Progenitor cell of endocrine pancreas (in vitro differentiated cells): ENCODE data around the gene SEC14L1. TPM values are rescaled to one million over a fixed set of nuclear protein-coding genes. Genes with fewer than 3 reads are reported as not detected.

Experiments used
- DNase-seq: peaks from one replicate; pipeline ENCODE4 v3.0.0; 2021; ENCODE audit warnings: low spot score; ENCODE audit not compliant: unreplicated experiment
- H3K27ac Mint-ChIP-seq: 2 replicates; pipeline ENCODE4 v1.8.0; 2021; ENCODE audit warnings: mild to moderate bottlenecking, moderate library complexity, mixed read lengths
- H3K27me3 Mint-ChIP-seq: 2 replicates; pipeline ENCODE4 v1.8.0; 2021; ENCODE audit warnings: mixed read lengths
- H3K36me3 Mint-ChIP-seq: 2 replicates; pipeline ENCODE4 v1.8.0; 2022; ENCODE audit warnings: mixed read lengths; ENCODE audit not compliant: insufficient read depth
- H3K4me1 Mint-ChIP-seq: 2 replicates; pipeline ENCODE4 v1.8.0; 2021; ENCODE audit warnings: low read depth, mixed read lengths
- H3K4me3 Mint-ChIP-seq: 2 replicates; pipeline ENCODE4 v1.8.0; 2021; ENCODE audit warnings: low read depth, mild to moderate bottlenecking, moderate library complexity, mixed read lengths
- H3K9me3 Mint-ChIP-seq: 2 replicates; pipeline ENCODE4 v1.8.0; 2021; ENCODE audit warnings: low read depth, mixed read lengths
- total RNA-seq: library from RNA; stranded (reverse); gene quantifications from 2 replicates; pipeline ENCODE4 v1.2.1, GENCODE V29; 2021
- TF ChIP-seq, protein P1 (sequence below): fragments of 200-600 bp; sonication (generic); IDR thresholded peaks from one replicate; pipeline ENCODE4 v1.5.0; 2021; ENCODE audit warnings: antibody characterized with exemption, mild to moderate bottlenecking; ENCODE audit not compliant: unreplicated experiment

The SEC14L1 gene
- total RNA-seq, 1 donor from 2014 or later = 90.8 TPM

GRCh38 chr17:77145224-77145611, 4.4 kb downstream of the SEC14L1 start:
- no peaks in the 10 kb centered on the region for H3K27me3 Mint-ChIP-seq
- no peak for DNase-seq
- peaks cover 46% of the 10 kb centered on the region for H3K4me1 Mint-ChIP-seq
- no peak overlapping the region for H3K4me3 Mint-ChIP-seq
- H3K9me3 Mint-ChIP-seq = no peaks in the 10 kb centered on the region
- H3K36me3 Mint-ChIP-seq = peaks cover 3% of the 10 kb centered on the region
- H3K27ac Mint-ChIP-seq = peak overlapping the region; percentile 57
- TF ChIP-seq, protein P1, sequence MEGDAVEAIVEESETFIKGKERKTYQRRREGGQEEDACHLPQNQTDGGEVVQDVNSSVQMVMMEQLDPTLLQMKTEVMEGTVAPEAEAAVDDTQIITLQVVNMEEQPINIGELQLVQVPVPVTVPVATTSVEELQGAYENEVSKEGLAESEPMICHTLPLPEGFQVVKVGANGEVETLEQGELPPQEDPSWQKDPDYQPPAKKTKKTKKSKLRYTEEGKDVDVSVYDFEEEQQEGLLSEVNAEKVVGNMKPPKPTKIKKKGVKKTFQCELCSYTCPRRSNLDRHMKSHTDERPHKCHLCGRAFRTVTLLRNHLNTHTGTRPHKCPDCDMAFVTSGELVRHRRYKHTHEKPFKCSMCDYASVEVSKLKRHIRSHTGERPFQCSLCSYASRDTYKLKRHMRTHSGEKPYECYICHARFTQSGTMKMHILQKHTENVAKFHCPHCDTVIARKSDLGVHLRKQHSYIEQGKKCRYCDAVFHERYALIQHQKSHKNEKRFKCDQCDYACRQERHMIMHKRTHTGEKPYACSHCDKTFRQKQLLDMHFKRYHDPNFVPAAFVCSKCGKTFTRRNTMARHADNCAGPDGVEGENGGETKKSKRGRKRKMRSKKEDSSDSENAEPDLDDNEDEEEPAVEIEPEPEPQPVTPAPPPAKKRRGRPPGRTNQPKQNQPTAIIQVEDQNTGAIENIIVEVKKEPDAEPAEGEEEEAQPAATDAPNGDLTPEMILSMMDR = no peak

DNA sequence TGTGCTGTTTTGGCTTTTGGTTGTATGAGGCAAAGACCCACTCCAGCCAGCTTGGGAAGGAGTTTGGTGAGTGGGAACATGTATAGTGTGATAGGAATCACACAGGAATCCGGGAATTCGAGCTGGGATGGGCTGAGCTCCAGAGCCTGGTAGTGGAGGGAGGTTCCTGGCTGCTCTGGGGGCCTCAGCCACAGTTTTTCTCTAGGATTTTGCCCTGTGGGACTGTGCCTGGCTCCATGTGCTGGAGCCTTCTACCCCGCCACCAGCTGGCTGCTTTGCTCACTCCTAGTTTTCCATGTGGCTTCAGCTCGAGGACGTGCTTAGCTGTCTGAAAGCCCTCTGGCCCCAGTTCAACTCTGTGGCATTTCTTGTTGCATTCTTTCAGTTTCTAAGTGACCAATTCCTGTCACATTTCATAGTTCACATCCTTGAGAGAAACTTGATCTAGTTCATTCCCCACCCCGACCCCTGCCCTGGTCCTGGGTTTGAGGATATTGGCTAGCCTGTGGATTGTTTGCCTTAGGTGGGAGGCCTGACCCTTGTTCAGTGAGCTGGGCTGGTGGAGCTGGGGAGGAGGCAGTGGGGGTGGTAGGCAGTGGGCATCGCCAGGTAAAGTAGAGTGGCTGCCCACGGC, 5.0 kb downstream of the SEC14L1 start:
- H3K4me1 Mint-ChIP-seq = peaks cover 46% of the 10 kb centered on the region
- no peaks in the 10 kb centered on the region for H3K9me3 Mint-ChIP-seq
- peak overlapping the region; percentile 1 for H3K4me3 Mint-ChIP-seq
- DNase-seq = no peak
- peaks cover 3% of the 10 kb centered on the region for H3K36me3 Mint-ChIP-seq
- no peaks in the 10 kb centered on the region for H3K27me3 Mint-ChIP-seq
- TF ChIP-seq, protein P1 = no peak
- H3K27ac Mint-ChIP-seq = peak overlapping the region; percentile 57

GRCh38 chr17:77146246-77146632, 5.5 kb downstream of the SEC14L1 start:
- no peak overlapping the region for H3K4me3 Mint-ChIP-seq

DNA sequence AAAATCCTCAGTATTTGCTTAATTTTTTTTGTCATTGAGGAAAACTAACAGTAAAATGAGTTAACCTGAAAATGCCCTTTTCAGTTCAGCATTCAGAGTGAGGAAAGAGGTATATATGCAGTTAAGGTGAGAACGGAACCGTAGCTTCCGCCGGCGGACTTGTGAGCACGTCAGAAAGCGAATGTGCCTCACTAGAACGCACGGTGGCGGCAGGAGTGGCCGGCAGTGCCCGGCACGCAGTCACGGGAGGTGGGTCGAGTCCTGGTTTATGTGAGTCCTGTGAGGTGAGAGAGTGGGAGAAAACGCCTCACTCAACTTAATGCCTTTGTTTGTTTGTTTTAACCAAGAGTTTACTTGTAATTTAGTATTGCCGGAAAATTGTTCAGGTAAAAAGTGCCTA, 6.1 kb downstream of the SEC14L1 start:
- peak overlapping the region; percentile 23 for H3K4me3 Mint-ChIP-seq
- TF ChIP-seq, protein P1 = peak; percentile 23
- H3K36me3 Mint-ChIP-seq = peaks cover 6% of the 10 kb centered on the region
- H3K4me1 Mint-ChIP-seq = peaks cover 42% of the 10 kb centered on the region
- H3K27ac Mint-ChIP-seq = peak overlapping the region; percentile 60
- H3K9me3 Mint-ChIP-seq = no peaks in the 10 kb centered on the region
- DNase-seq = peak; percentile 22
- H3K27me3 Mint-ChIP-seq = no peaks in the 10 kb centered on the region

More at GRCh38 chr17:77146246-77146632, 5.5 kb downstream of the SEC14L1 start:
- peaks cover 6% of the 10 kb centered on the region for H3K36me3 Mint-ChIP-seq
- TF ChIP-seq, protein P1 = no peak
- H3K27ac Mint-ChIP-seq = peak overlapping the region; percentile 57
- peaks cover 46% of the 10 kb centered on the region for H3K4me1 Mint-ChIP-seq
- no peaks in the 10 kb centered on the region for H3K27me3 Mint-ChIP-seq
- no peaks in the 10 kb centered on the region for H3K9me3 Mint-ChIP-seq
- no peak for DNase-seq

GRCh38 chr17:77147357-77147801, 6.6 kb downstream of the SEC14L1 start:
- Mint-ChIP-seq H3K4me1 (peaks cover 40% of the 10 kb centered on the region), H3K9me3 (no peaks in the 10 kb centered on the region), H3K27me3 (no peaks in the 10 kb centered on the region), H3K36me3 (peaks cover 6% of the 10 kb centered on the region), H3K4me3 (peak overlapping the region; percentile 23), H3K27ac (peak overlapping the region; percentile 60)
- TF ChIP-seq, protein P1 = no peak
- no peak for DNase-seq
